Measurements from ENCODE around the gene SEPTIN7.

The SEPTIN7 gene

GRCh38 chr7:35792472-35792871 lies 8.4 kb upstream of the SEPTIN7 start:
- DNase-seq, result no peak

- no peak for DNase-seq
These were observed 7.9 kb upstream of the SEPTIN7 start for GRCh38 chr7:35792873-35793489.

DNA sequence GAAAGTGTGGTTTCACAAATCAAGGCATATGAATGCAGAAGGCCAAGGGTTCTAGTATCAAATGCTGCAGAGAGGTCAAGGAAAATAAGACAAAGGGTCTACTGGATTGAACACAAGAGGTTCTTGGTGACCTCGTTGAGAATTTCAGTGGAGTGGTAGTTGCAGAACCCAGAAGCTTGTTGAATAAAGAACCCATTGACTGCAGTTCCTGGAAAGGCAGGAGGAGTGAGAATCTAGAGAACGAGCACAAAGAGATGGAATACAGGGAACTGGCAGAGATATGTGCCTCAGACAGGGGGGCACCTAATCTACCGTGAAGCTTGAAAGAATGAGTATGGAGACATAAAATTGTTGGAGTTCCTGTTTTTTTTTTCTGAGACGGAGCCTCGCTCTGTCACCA lies 3.5 kb upstream of the SEPTIN7 start:
- no peak for DNase-seq

- DNase-seq, result peak; percentile 92
These were observed 775 bp upstream of the SEPTIN7 start for GRCh38 chr7:35799846-35800717.

DNA sequence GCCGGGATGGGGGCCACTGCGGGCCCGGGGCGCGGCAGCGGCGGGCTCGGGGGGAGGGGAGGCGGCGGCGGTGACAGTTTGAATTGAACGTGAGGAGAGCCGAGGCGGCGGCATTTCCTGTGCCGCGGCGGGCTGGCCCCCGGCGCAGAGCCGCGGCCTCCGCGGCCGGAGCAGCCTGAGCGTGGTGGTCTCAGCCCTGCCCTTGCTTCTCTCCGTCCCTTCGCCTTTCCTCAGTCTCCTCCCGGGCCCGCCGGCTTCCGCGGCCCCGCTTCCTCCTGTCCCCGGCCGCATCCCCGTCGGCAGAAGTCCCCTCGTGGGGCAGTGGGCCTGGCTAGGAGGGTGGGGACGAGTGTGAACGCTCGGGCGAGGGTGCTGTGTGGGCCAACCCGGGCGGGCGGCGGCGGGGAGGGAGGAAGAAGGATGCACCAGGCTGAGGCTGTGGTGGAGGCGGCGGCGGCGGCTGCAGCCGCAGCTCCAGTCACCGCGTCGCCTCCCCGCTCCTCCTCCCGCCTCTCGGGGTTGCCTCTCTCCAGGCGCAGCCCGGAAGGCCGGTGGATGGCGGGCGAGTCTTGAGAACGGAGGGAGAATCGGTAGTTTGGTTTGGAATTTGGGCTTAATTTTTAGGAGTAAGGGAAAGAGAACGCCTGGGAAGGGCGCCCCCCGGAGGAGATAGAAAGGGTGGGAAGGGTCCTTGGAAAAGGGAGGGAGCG lies 690 bp downstream of the SEPTIN7 start:
- peak; percentile 39 for DNase-seq

- no peak for DNase-seq
These were observed 1.2 kb downstream of the SEPTIN7 start for GRCh38 chr7:35802102-35802466.

DNA sequence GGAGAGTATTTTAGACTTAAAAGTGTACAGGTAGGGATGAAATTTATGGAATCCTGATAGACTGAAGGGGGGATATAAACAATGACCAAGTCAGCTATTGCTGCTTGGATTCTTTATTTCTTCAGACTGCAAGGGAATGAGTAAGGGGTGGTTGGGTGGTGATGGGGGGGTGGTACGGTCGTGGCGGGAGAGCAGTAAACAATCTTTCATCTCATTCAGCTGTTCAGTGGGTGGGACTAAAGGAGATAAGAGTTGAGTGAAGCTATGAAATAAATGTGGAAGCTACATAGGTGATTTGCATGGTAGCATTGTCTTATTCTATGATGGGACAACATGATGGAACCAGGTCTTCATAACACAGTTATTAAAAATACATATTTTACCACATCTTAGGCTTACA lies 1.8 kb downstream of the SEPTIN7 start:
- no peak for DNase-seq

- DNase-seq, result no peak
These were observed 3.5 kb downstream of the SEPTIN7 start for GRCh38 chr7:35804231-35804970.

GRCh38 chr7:35805876-35806275 lies 5.0 kb downstream of the SEPTIN7 start:
- no peak for DNase-seq

DNA sequence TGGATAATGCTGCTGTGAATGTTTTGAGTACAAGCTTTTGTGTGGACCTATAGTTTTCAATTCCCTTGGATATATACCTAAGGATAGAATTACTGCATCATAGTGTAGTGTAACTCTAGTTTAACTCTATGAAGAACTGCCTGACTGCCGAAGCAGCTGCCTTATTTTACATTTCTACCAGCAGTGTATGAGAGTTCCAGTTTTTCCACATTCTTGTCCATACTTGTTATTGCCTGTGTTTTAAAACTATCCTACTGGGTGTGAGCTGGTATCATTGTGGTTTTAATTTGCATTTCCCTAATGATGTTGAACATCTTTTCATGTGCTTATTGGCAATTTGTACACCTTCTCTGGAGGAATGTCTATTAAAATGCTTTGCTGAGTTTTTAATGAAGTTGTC lies 15.7 kb downstream of the SEPTIN7 start:
- no peak for DNase-seq

GRCh38 chr7:35817181-35817580 lies 16.3 kb downstream of the SEPTIN7 start:
- no peak for DNase-seq

DNA sequence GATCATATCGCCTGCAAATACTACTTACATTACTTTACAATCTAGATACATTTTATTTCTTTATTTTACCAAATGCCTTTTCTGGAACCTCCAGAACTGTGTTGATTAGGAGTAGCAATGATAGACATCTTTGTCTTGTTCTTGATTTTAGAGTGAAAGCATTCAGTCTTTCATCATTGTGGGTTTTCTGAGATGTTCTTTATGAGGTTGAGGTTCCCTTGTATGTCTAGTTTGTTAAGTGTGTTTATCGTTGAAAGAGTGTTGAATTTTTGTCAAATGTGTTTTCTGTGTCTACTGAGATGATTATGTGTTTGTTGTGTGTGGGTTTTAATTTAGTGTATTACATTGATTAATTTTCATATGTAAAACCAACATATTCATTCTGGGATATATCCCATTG lies 17.1 kb downstream of the SEPTIN7 start:
- DNase-seq, result no peak

- no peak for DNase-seq
These were observed 17.7 kb downstream of the SEPTIN7 start for GRCh38 chr7:35818513-35818912.

DNA sequence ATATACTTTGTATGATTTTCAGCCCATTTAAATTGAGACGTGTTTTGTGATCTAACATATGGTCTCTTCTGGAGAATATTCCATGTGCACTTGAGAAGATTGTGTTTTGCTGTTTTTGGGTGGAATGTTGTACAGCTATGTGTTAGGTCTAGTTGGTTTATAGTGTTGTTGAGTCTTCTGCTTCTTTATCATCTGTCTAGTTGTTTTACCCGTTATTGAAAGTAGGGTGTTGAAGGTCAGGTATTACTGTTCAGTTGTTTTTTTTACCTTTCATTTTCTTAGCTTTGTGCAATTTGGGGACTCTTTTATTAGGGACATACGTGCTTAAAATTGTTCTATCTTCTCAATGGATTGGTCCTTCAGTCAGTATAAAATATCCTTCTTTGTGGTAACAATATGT lies 18.5 kb downstream of the SEPTIN7 start:
- DNase-seq, result no peak

GRCh38 chr7:35819954-35820703 lies 19.3 kb downstream of the SEPTIN7 start:
- no peak for DNase-seq

DNA sequence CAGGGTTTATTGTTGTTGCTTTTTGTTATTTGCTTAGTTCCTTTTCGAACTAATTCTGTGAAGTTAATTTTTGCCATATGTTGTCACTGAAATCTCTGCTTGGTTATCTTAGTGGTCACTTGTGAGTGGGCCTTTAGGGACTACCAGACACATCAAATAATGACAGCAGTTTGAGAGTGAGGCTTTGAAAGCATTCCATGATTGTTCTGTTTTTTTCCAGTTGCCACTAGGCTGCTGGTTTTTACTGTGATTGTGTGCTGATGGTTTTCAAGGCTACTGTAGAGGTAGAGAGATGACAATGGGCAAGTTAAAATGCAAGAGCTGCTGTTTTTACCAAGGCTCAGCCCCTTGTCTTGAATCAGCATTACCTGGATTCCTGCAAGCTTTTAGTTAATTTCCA lies 20.0 kb downstream of the SEPTIN7 start:
- no peak for DNase-seq

DNA sequence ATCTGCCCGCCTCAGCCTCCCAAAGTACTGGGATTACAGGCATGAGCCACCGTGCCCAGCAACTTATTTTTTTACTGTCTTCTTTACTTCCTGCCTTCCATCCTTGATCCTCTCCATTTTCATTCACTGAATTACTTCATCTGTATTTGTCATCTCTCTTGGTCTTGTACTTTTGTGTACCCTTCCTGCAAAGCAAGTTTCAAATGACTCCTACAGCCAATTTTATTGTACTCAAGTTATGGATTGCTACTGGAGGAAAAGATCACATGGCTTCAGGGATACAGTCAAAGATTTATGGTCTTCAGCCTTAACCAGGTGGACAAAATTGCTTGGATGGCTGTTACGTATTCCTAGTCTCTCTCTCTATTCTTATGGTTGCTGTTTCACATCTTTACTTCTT lies 22.6 kb downstream of the SEPTIN7 start:
- no peak for DNase-seq

DNA sequence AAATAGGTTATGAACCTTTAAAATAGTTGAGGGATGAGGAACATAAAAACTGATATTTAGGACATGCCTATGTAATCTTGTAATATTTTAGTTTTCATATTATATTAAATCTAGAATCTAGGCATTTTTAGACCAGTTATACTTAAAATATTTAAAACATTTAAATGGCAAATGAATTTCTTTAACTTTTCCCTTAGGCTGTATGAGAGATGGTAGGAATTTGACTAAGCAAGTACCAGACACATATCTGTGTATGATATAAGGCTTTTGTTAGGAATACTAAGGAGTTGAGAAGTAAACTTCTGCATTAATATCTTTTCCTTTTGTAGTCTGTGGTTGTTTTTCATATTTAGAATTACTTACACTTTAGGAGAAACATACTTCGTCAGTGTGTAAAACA lies 25.1 kb downstream of the SEPTIN7 start:
- DNase-seq, result no peak

DNA sequence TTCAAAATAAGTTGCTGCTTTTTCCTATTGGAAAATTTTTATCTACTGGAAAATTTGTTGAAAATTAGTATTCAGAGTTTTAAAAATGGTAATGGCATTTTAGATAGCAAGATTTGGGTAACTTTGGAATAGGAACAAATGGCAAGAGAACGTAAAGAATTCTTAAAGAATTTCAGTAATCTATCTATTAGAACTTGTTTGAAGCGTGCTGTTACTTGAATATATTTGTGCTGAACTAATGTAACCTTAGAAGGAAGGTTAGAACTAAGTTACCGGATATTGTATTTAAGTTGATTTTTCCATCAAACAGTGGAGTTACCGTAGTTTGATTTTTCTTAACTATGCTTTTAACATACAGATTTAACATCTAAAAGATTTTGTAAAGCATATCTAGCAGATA lies 25.9 kb downstream of the SEPTIN7 start:
- no peak for DNase-seq

- no peak for DNase-seq
These were observed 28.0 kb downstream of the SEPTIN7 start for GRCh38 chr7:35828817-35829216.

- DNase-seq, result peak; percentile 3
These were observed 30.4 kb downstream of the SEPTIN7 start for GRCh38 chr7:35831208-35831607.
